T-cell (primary cell): ENCODE measurements around the gene BBS5. TPM values are rescaled to one million over a fixed set of nuclear protein-coding genes. Genes with fewer than 3 reads are reported as not detected.

Experiments used
- ATAC-seq, 4 experiments: fragments of 200-7000 bp in 3 of 4; fragments of 150-1000 bp in 1 of 4; cut with Tn5 transposase; replicated peaks in 1 of 4; 1 replicate in 3 of 4; 2 replicates in 1 of 4; pipeline ENCODE4 v1.10.0; 2021; ENCODE audit warnings: moderate library complexity in 3 of 4, mild to moderate bottlenecking in 2 of 4, moderate number of reproducible peaks in 1 of 4
- CTCF ChIA-PET, 2 donors: fragments of 300-600 bp; sonication (Branson Sonifier 250); formaldehyde crosslinking; loops; one replicate each; lab custom pipeline; 2022; ENCODE audit warnings: antibody characterized with exemption in 2 of 2; lab: Charles Lee
- POLR2A ChIA-PET, 2 donors: fragments of 300-600 bp; sonication (Branson Sonifier 250); formaldehyde crosslinking; loops; one replicate each; lab custom pipeline; 2022; ENCODE audit warnings: antibody characterized with exemption in 2 of 2; lab: Charles Lee
- DNase-seq, 35 experiments: peaks; one replicate each; pipeline versions ENCODE4 v3.0.0 to v3.0.0-alpha.2; 2013 to 2023
- H3K27ac ChIP-seq: one replicate; pipeline ENCODE4 v1.5.1; 2013; ENCODE audit warnings: low read length
- H3K27me3 ChIP-seq, 2 experiments: replicated peaks in 1 of 2; 1 replicate in 1 of 2; 2 replicates in 1 of 2; pipeline versions ENCODE4 v1.6.1 to v1.7.0; 2013; ENCODE audit warnings: low read length in 1 of 2, mixed read lengths in 1 of 2; ENCODE audit not compliant: control insufficient read depth in 2 of 2, insufficient read depth in 2 of 2; ENCODE audit errors: extremely low read depth in 1 of 2
- H3K36me3 ChIP-seq, 2 donors: 1 replicate in 1 of 2; 2 replicates in 1 of 2; pipeline versions ENCODE4 v1.6.1 to v1.7.0; 2013; ENCODE audit warnings: low read length in 1 of 2; ENCODE audit not compliant: control insufficient read depth in 2 of 2, insufficient read depth in 1 of 2; ENCODE audit errors: extremely low read depth in 1 of 2
- H3K4me1 ChIP-seq, 2 experiments: 1 replicate in 1 of 2; 2 replicates in 1 of 2; pipeline versions ENCODE4 v1.6.1 to v1.7.0; 2013; ENCODE audit warnings: low read length in 2 of 2, mixed read lengths in 1 of 2; ENCODE audit not compliant: insufficient read depth in 2 of 2, control insufficient read depth in 1 of 2; ENCODE audit errors: extremely low read depth in 1 of 2
- H3K4me3 ChIP-seq, 2 donors: 1 replicate in 1 of 2; 2 replicates in 1 of 2; pipeline versions ENCODE4 v1.5.1 to v1.7.0; 2013; ENCODE audit warnings: mild to moderate bottlenecking in 2 of 2, low read length in 1 of 2, moderate library complexity in 1 of 2; ENCODE audit not compliant: control insufficient read depth in 1 of 2; ENCODE audit errors: extremely low read depth in 1 of 2
- H3K9me3 ChIP-seq: 2 replicates; pipeline ENCODE4 v1.7.0; 2013
- H3K27ac Mint-ChIP-seq, 2 donors: one replicate each; pipeline ENCODE4 v1.8.0; 2020 to 2021; ENCODE audit warnings: mild to moderate bottlenecking in 2 of 2, mixed read lengths in 2 of 2
- H3K27me3 Mint-ChIP-seq, 2 donors: one replicate each; pipeline ENCODE4 v1.8.0; 2021 to 2022; ENCODE audit warnings: mixed read lengths in 2 of 2
- H3K36me3 Mint-ChIP-seq: one replicate; pipeline ENCODE4 v1.8.0; 2021; ENCODE audit warnings: mixed read lengths
- H3K4me1 Mint-ChIP-seq, 3 donors: one replicate each; pipeline ENCODE4 v1.8.0; 2020 to 2022; ENCODE audit warnings: mixed read lengths in 3 of 3, mild to moderate bottlenecking in 1 of 3
- H3K4me3 Mint-ChIP-seq, 3 donors: one replicate each; pipeline ENCODE4 v1.8.0; 2020 to 2022; ENCODE audit warnings: mild to moderate bottlenecking in 3 of 3, mixed read lengths in 3 of 3, moderate library complexity in 3 of 3
- H3K9me3 Mint-ChIP-seq, 3 donors: one replicate each; pipeline ENCODE4 v1.8.0; 2020 to 2022; ENCODE audit warnings: mixed read lengths in 3 of 3
- WGBS: methylation state at CpG from one replicate; pipeline ENCODE4 v1.1.5; 2013; ENCODE audit warnings: missing lambda C conversion rate; ENCODE audit not compliant: insufficient coverage; 5-methylcytosine and 5-hydroxymethylcytosine counted together
- total RNA-seq, 35 experiments: library from RNA in 6 of 35; stranded (reverse) in 6 of 35; fragments of 120-200 nt in 1 of 35; gene quantifications; one replicate each; pipeline versions ENCODE4 v1.2.1 to v1.2.4 and lab custom pipeline; 2013 to 2026

BBS5 gene
- total RNA-seq, 5 donors from 2014 or later (not counting 1 experiment from before 2014, with no cell fraction given) = 1.8 to 3.0 (median 2.0) TPM

DNA sequence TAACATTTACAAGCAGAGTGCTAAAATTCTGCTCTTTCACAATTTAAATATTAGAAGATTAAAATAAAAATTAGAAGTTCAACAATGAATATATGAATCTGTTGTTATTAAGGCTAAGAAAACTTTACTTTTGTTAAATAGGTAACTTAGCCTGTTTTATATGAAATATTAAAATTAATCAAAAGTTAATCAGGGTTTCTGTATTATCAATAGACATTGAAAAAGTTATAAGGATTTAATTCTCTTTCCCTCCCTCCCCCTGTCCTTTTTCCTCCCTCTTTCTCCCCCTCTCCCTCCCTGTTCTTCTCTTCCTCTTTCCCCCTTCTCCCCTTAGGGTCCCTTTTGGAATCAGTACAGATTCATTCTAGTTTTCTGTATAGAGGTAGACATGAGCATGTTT is 12.1 kb downstream of the BBS5 start:
- no peaks in the 10 kb centered on the region for H3K9me3 ChIP-seq
- H3K36me3 ChIP-seq = no peaks in the 10 kb centered on the region
- no peaks in the 10 kb centered on the region for H3K4me1 ChIP-seq
- DNase-seq (no peak), ATAC-seq (no peak)
- H3K27ac Mint-ChIP-seq = no peak overlapping the region
- H3K27me3 Mint-ChIP-seq = no peaks in the 10 kb centered on the region
- H3K36me3 Mint-ChIP-seq = peaks cover 19% of the 10 kb centered on the region
- no peak overlapping the region for H3K27ac ChIP-seq
- no peaks in the 10 kb centered on the region for H3K4me1 Mint-ChIP-seq
- POLR2A ChIA-PET = no interaction called here
- H3K27me3 ChIP-seq = no peaks in the 10 kb centered on the region
- H3K4me3 ChIP-seq = no peak overlapping the region
- H3K4me3 Mint-ChIP-seq = no peak overlapping the region
- no peaks in the 10 kb centered on the region for H3K9me3 Mint-ChIP-seq
- CTCF ChIA-PET = no interaction called here

DNA sequence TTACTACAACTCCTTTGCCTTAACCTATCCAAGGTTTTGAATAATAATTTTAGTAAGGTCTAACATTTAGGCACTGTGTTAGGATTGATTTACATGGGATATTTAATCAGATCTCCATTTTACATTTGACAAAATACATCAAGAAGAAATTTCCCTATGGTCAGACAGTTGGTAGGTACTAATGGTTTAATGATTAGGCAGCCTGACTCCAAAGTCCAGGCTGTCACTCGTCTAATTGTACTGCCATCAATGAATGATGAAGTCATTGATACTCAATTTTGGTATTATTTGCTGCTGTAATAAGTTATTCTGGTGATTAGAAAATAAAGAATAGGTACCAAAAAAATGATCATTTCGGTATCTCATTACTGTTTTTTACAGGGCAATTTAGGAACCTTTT is 14.1 kb downstream of the BBS5 start:
- Mint-ChIP-seq H3K9me3 (no peaks in the 10 kb centered on the region), H3K4me1 (no peaks in the 10 kb centered on the region), H3K27me3 (no peaks in the 10 kb centered on the region), H3K36me3 (peaks cover 19% of the 10 kb centered on the region), H3K4me3 (no peak overlapping the region), H3K27ac (no peak overlapping the region)
- H3K4me1 ChIP-seq = no peaks in the 10 kb centered on the region
- POLR2A ChIA-PET = no interaction called here
- H3K4me3 ChIP-seq = no peak overlapping the region
- ATAC-seq (no peak), DNase-seq (no peak)
- WGBS = 100% methylated on average over 1 of the region's 2 CpGs
- H3K27me3 ChIP-seq = no peaks in the 10 kb centered on the region
- no peak overlapping the region for H3K27ac ChIP-seq
- H3K9me3 ChIP-seq = no peaks in the 10 kb centered on the region
- no peaks in the 10 kb centered on the region for H3K36me3 ChIP-seq
- CTCF ChIA-PET = no interaction called here

DNA sequence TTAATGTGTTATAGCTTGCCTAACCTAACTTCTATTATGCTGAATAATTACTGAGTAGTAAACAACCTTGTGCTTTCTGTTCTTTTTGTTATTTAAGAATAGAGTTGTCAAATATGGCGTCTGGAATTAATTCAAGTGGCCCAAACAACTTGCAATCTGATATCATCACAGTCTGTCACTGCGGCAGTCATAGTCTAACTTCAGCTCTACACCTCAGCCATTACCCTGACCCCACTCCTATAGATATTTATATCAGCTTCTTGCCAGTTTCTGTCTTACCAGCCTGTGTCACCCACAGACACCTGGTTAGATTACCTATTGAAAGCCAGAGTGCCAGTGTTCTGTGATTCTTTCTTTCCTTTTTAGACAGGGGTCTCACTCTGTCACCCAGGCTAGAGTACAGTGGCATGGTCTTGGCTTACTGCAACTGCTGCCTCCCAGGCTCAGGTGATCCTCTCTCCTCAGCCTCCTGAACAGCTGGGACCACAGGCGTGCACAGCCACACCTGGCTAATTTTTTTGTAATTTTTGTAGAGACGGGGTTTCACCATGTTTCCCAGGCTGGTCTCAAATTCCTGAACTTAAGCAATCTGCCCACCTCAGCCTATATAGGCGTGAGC is 16.1 kb downstream of the BBS5 start:
- H3K27me3 ChIP-seq = no peaks in the 10 kb centered on the region
- ATAC-seq (no peak), DNase-seq (no peak)
- H3K9me3 ChIP-seq = no peaks in the 10 kb centered on the region
- H3K36me3 ChIP-seq = no peaks in the 10 kb centered on the region
- WGBS = 100% methylated on average over 1 of the region's 5 CpGs
- Mint-ChIP-seq H3K36me3 (peaks cover 17% of the 10 kb centered on the region), H3K27ac (no peak overlapping the region), H3K27me3 (no peaks in the 10 kb centered on the region), H3K9me3 (no peaks in the 10 kb centered on the region), H3K4me3 (no peak overlapping the region), H3K4me1 (no peaks in the 10 kb centered on the region)
- ChIA-PET CTCF (interaction anchor here in 1 of 2 donors (0.7 kb wide), 1 partner anchor 32 kb away, joined by 3 read pairs; no protein-coding TSS in a partner anchor), POLR2A (interaction anchor here in 1 of 2 donors (0.6 kb wide), 1 partner anchor 308 kb away, joined by 3 read pairs; no protein-coding TSS in a partner anchor)
- H3K4me3 ChIP-seq = no peak overlapping the region
- H3K27ac ChIP-seq = no peak overlapping the region
- no peaks in the 10 kb centered on the region for H3K4me1 ChIP-seq

DNA sequence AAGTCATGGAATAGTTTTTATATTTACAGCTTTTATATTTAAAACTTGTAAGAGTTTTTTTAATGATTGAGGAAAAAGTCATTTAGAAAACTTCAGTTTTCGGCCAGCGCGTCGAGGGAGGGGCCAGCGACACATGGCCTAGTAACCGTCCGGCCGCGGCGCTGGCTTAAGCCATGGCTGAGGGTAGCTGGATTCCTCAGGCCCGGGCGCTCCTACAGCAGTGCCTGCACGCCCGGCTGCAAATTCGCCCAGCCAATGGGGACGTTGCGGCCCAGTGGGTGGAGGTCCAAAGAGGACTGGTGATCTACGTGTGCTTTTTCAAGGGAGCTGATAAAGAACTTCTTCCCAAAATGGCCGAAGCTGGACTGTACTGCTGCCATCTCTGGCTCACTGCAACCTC is 25.4 kb downstream of the BBS5 start:
- Mint-ChIP-seq H3K4me3 (no peak overlapping the region), H3K27ac (no peak overlapping the region), H3K4me1 (no peaks in the 10 kb centered on the region), H3K9me3 (no peaks in the 10 kb centered on the region), H3K27me3 (no peaks in the 10 kb centered on the region), H3K36me3 (peaks cover 13% of the 10 kb centered on the region)
- Histone ChIP-seq H3K27ac (no peak overlapping the region), H3K27me3 (no peaks in the 10 kb centered on the region), H3K36me3 (no peaks in the 10 kb centered on the region), H3K9me3 (no peaks in the 10 kb centered on the region), H3K4me3 (no peak overlapping the region), H3K4me1 (no peaks in the 10 kb centered on the region)
- ATAC-seq = no peak
- ChIA-PET CTCF (no interaction called here), POLR2A (no interaction called here)
- no CpG with 5 or more reads among the region's 19 CpGs for WGBS
- no peak for DNase-seq

DNA sequence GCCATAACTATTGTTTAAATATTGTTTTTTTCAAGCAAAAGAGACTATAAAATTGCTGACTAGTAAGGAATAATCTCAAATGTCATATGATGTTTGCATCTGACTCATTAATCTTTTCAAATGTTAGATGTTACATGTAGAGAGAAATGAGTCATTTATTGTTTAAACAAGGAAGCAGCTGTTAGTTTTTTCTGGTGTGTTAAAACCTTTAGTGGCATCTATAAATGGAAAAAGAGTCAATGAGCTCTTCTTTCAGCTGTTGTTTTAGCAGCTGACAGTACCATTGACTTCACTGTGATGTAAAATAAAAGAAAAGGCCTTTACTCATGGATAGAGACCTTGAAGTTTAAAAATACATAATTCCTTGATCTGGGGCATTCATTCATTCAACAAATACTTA is 28.4 kb downstream of the BBS5 start:
- ChIA-PET CTCF (interaction anchor here in 1 of 2 donors (0.9 kb wide), 1 partner anchor 20 kb away, joined by 3 read pairs; no protein-coding TSS in a partner anchor), POLR2A (interaction anchor here in 1 of 2 donors (0.6 kb wide), 1 partner anchor 43 kb away, joined by 3 read pairs; no protein-coding TSS in a partner anchor)
- H3K9me3 ChIP-seq = no peaks in the 10 kb centered on the region
- Mint-ChIP-seq H3K4me1 (no peaks in the 10 kb centered on the region), H3K27ac (no peak overlapping the region), H3K4me3 (no peak overlapping the region), H3K36me3 (peaks cover 16% of the 10 kb centered on the region), H3K27me3 (no peaks in the 10 kb centered on the region), H3K9me3 (no peaks in the 10 kb centered on the region)
- H3K36me3 ChIP-seq = no peaks in the 10 kb centered on the region
- no peak for ATAC-seq
- H3K4me1 ChIP-seq = no peaks in the 10 kb centered on the region
- H3K27me3 ChIP-seq = no peaks in the 10 kb centered on the region
- no peak overlapping the region for H3K4me3 ChIP-seq
- DNase-seq = no peak
- H3K27ac ChIP-seq = no peak overlapping the region

DNA sequence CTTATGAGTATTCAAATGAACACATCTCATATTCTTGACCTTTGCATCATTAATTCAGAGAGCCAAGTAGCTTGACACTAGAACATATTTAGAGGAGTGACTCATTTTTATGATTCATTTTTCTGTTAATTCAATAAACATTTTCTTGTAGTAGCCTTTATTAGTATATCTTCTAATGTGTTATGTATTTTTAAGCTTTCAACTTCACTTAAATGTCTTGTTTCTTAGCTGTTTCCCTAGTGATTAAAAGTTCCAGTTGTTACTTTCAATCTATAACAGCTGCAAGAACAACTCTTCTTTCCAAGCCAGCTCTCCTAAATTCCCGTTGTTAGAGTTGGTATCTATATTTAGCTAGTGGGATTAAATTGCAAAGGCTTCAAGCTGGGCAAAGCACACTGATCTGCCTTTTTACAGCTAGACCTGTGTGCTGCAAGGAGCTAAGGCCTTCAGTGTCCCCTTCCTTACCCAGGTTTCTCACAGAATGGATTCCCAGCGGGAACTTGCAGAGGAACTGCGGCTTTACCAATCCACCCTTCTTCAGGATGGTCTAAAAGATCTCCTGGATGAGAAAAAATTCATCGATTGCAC is 30.1 kb downstream of the BBS5 start, which contains the start of gene KLHL41:
KLHL41 (plus strand) TSS at position 405 of the 588 bp plus-strand sequence; CDS start at position 482, 77 bp downstream.
- CTCF ChIA-PET = no interaction called here
- Mint-ChIP-seq H3K27ac (no peak within 1 kb of the TSS), H3K36me3 (peaks cover 6% of the 10 kb centered on the region), H3K27me3 (no peaks in the 10 kb centered on the region), H3K4me1 (no peaks in the 10 kb centered on the region), H3K9me3 (no peaks in the 10 kb centered on the region), H3K4me3 (no peak within 1 kb of the TSS)
- H3K4me3 ChIP-seq = no peak within 1 kb of the TSS
- H3K9me3 ChIP-seq = no peaks in the 10 kb centered on the region
- no peak for DNase-seq
- WGBS = 100% methylated on average over 2 of the region's 4 CpGs
- H3K27me3 ChIP-seq = no peaks in the 10 kb centered on the region
- POLR2A ChIA-PET = no interaction called here
- H3K4me1 ChIP-seq = no peaks in the 10 kb centered on the region
- no peaks in the 10 kb centered on the region for H3K36me3 ChIP-seq
- no peak within 1 kb of the TSS for H3K27ac ChIP-seq
- no peak for ATAC-seq
